GM12892 (cell line): Measurements from ENCODE around the gene KRT79.

Source experiments
- DNase-seq: peaks from one replicate; pipeline ENCODE4 v3.0.0; 2011; ENCODE audit not compliant: insufficient read length
- FAIRE-seq: peaks from 2 replicates; lab custom pipeline; 2011; peaks lifted over from hg19 to GRCh38; lab: Jason Lieb, UNC
- POLR2A ChIP-seq: IDR thresholded peaks from 2 replicates; pipeline ENCODE4 v1.6.1; 2011; ENCODE audit warnings: low read depth, low read length, control low read depth
- POLR2AphosphoS5 ChIP-seq: IDR thresholded peaks from 2 replicates; pipeline ENCODE4 v1.6.1; 2011; ENCODE audit warnings: low read depth, low read length, control low read depth
- TAF1 ChIP-seq: IDR thresholded peaks from 2 replicates; pipeline ENCODE4 v1.6.1; 2011; ENCODE audit warnings: low read depth, mild to moderate bottlenecking, control low read depth, low read length, borderline replicate concordance

Gene KRT79

GRCh38 chr12:52788192-52788875 lies 45.8 kb downstream of the KRT79 start:
- DNase-seq (no peak), FAIRE-seq (no peak)
- TF ChIP-seq TAF1 (no peak), POLR2AphosphoS5 (no peak), POLR2A (no peak)

DNA sequence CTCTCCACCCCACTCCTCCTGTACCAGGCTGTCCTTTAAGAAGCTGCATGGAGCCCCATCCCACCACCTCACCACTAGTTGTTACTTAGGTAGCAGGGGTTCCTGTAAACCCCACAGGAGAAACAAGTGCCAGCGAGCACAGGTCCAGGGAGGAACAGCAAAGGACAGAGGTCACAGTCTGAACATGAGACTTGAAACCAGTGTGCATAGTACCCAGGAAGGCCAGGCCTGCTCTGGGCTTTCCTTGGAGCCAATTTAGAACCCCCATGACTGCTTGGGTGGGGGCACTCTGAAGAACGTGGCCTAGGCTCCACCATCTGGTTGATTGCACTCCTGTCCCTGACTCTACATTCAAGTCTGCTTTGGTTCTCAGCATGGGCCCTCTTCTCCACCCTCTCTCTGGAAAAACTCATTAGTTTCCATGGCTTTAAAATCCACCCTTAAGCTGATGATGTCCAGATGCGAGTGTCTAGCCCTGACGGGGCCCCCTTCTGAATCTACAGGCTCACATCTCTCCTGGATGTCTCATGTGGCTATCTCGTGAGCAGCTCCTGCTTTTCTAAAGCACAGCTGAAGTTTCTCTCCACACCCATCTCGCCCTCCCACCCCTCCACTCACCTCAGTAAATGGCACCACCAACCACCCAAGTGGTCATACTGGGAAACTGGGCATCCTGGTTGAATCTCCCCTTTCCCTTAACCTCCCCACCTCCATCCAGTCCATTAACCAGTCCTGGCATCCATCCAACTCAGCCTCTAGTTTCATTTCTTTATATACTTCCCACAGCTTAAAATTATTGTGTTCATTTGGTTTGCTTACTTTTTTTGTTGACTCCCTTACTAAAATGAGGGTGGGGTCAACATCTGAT lies 46.6 kb downstream of the KRT79 start:
- no peak for DNase-seq
- no peak for TF ChIP-seq POLR2A
- no peak for TF ChIP-seq POLR2AphosphoS5
- TF ChIP-seq TAF1: no peak
- FAIRE-seq: no peak

DNA sequence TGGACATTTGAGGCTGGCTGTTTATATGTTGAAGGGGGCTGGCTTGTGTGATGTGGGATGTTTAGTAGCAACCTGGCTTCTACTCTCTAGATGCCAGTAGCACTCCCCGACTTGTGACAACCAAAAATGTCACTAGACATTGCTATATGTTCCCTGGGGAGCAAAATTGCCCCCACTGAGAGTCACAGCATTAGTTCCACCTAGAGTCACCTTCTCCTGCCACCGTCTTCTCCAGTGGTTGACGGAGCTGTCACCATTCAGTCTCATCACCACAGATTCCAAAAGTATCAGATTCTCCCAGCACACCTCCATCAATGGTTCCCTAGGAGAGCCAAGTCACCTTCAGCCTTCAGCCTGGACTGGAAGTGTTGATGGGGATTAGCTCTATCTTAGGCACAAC lies 49.2 kb downstream of the KRT79 start:
- no peak for DNase-seq
- FAIRE-seq: no peak
- no peak for TF ChIP-seq TAF1
- no peak for TF ChIP-seq POLR2AphosphoS5
- TF ChIP-seq POLR2A: no peak

DNA sequence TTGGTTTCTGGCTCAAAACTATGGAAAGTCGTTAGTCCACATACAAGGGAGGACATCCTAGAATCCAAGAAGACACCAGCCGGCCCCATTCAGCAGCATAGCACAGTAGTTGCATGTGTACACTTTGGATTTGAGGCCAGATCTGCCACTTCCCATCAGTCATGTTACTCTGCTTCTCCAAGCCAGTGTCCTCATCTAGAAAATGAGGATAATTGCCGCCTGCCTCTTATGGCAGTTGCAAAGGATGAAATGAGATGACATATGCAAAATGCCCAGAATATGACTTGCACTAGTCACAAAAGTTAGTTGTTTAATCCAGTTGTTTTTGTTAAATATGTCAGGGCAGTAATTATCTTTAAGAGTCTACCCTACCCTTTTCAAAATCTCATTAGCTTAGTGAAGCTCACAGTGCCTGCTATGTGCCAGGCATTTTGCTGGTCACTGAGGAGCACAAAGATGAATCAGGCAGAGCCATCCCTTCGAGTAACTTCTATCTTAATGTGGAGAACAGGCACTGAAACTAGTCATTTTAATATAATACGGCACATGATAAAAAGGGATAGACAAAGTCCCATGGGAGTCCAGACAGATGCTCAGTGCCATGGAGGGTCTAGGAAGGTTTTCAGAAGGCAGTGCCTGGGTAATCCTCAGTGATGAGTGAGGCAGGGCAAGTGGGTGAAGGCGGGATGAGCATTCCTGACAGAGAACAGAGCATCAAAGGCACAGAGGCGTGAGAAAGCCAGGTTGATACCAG lies 50.4 kb downstream of the KRT79 start:
- FAIRE-seq (no peak), DNase-seq (no peak)
- TF ChIP-seq POLR2AphosphoS5 (no peak), POLR2A (no peak), TAF1 (no peak)

GRCh38 chr12:52782502-52782901 lies 51.6 kb downstream of the KRT79 start:
- TF ChIP-seq TAF1: no peak
- no peak for TF ChIP-seq POLR2AphosphoS5
- no peak for TF ChIP-seq POLR2A
- no peak for DNase-seq
- no peak for FAIRE-seq

DNA sequence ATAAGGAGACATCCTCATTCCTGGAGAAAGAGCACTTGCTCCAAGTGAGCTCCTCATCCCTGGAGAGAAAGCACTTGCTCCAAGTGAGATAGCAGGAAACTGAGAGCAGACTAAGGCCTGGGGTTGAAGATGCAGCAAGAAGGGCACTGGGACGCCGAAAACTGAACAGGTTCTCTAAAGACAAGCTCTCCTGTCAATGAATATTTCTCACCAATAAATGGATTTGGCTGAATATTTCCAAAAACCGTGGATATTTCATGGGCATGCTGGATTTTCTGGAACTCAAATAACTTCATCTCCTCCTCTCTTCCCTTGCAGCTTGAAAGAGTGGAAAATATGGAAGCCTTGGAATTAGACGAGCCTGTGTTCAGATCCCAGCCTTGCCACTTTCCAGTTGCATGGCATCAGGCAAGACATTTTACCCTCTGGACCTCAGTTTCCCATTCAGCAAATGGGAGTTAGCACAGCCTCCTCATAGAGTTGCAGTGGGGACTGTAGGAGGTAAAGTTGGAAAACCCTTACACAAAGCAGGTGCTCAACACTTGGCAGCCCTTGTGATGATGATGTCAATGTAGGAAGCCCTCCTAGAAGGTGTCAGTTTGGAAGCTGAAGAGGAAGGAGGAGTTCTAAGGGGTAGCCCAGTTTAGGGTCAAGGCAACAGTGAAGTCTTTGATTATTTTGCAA lies 52.6 kb downstream of the KRT79 start:
- DNase-seq (no peak), FAIRE-seq (no peak)
- TF ChIP-seq POLR2AphosphoS5: no peak
- no peak for TF ChIP-seq POLR2A
- TF ChIP-seq TAF1: no peak

- FAIRE-seq: no peak
- DNase-seq: no peak
- no peak for TF ChIP-seq POLR2A
- no peak for TF ChIP-seq POLR2AphosphoS5
- no peak for TF ChIP-seq TAF1
Observed at GRCh38 chr12:52779914-52780313, 54.2 kb downstream of the KRT79 start.

- TF ChIP-seq POLR2AphosphoS5: no peak
- no peak for TF ChIP-seq POLR2A
- no peak for TF ChIP-seq TAF1
- no peak for FAIRE-seq
- no peak for DNase-seq
Observed at GRCh38 chr12:52778833-52779232, 55.3 kb downstream of the KRT79 start.

DNA sequence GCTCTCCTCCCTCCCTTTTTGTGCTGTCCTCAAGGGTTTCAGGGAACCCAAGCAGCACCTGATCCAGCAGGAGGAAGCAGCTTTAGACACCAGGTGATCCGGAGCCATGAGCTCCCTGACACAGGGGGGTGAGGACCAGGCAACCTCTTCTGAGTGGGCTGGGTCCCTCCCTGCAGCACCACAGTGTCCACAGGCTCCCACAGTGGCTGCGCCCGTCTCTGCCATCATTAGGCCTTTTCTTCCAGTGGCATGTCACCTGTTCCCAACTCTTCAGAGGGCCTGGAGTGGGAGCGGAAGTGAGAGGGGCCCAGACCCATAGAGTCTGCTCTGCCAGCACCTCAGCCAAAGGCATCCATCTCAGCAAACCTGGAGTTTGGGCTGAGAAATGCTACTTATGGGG lies 56.5 kb downstream of the KRT79 start:
- FAIRE-seq (no peak), DNase-seq (no peak)
- TF ChIP-seq TAF1 (no peak), POLR2A (no peak), POLR2AphosphoS5 (no peak)

DNA sequence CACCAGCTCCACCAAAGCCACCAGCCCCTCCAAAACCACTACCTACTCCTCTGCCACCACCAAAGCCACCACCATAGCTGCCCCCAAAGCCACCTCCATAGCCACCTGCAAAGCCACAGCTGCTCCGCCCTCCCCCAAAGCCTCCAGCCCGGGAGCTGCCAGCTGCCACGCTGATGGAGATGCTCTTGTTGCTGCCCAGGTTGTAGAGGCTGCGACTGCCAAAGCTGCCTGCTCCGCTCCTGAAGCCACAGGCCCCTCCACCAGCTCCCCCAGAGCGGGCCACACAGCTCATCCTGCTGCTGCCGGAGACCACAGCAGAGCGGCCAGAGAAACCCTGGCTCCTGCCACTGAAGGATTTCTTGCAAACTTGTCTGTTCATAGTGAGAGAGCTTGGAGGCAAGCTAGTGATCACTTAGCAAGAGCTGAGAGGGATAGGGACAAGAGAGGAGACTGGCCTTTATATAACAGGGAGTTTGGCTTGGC lies 57.2 kb downstream of the KRT79 start, which contains the start of gene KRT76:
KRT76 (minus strand) TSS at position 433 of the 483 bp plus-strand sequence; CDS start at position 379, 54 bp downstream.
- FAIRE-seq (no peak), DNase-seq (no peak)
- TF ChIP-seq POLR2AphosphoS5 (no peak), TAF1 (no peak), POLR2A (no peak)
